GM15510 (cell line): Measurements from ENCODE around the gene ATCAY.
A peak's percentile ranks its signal among the peaks of the same experiment; 100 is the strongest.

Experiments used
- POLR2A ChIP-seq: IDR thresholded peaks from 3 replicates; pipeline ENCODE4 v1.6.1; 2011; ENCODE audit warnings: borderline replicate concordance; ENCODE audit not compliant: insufficient read length; ENCODE audit errors: extremely low read depth

Gene ATCAY

DNA sequence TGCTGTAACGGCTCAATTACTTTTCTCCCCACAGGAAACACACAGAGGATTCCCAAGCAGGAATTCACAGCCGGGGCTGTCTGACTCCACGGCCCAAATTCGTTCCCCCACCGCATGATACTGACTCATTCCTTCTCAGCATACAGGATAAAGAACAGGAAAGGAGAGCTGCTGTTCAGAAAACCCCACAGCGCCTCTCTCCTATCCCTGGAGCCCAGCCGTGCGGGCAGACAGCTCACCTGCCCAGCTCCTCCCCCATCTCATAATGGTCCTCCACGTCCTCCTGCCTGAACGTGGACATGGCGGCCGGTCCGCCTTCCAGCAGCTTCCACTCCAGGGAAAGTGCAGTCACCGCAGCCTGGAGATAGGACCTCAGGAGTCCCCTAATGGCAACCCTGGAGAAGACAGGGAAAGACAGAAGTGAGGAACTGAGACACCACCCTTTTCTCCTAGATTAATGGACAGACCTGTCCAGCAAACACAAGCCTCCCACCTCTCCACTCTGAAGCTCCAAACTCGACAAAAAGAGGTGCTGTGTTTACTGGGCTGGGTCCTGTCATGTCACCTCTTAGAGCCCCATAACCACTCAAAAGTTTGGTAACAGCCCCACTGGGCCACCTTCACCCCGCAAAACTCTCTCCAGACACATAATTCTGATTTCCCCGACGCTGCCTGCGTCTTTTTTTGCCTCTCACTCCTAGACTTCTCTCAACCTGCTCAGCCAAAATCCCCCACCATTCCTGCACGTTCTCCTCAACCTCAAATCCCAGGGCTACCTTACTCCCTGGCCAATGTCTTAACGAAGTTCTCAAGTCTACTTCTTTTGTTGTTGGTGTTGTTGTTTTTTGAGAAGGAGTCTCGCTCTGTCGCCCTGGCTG is 89.2 kb downstream of the ATCAY start:
- no peak for TF ChIP-seq POLR2A

DNA sequence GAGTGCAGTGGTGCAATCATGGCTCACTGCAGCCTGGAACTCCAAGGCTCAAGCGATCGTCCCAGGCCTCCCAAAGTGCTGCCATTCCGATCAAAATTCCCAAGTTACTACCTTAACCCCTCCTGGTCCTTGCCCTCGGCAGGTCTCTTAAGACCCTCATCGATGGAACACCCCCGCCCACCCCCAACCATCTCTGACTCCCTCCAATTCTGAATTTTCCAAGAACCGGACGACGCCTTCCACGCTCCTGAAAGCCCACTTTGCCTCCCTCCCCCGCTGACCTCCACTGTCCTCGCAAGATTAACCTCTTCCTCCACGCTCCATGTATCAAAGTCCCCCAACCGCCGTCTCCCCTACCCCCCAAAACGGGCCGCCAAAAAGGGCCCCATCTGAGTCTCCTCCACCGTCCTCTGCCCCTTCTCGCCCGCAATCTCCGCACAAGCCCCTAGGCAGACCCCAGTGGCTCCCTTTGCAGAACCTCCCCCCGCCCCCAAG is 89.9 kb downstream of the ATCAY start:
- TF ChIP-seq POLR2A = no peak

GRCh38 chr19:3970808-3971598 is 90.5 kb downstream of the ATCAY start, which contains the start of gene DAPK3:
TSS of gene DAPK3 (minus strand) at chr19:3971099. CDS start at chr19:3969735, 1,364 bp downstream.
- peak; percentile 79 for TF ChIP-seq POLR2A

GRCh38 chr19:3975144-3975543 is 94.7 kb downstream of the ATCAY start:
- TF ChIP-seq POLR2A = no peak

DNA sequence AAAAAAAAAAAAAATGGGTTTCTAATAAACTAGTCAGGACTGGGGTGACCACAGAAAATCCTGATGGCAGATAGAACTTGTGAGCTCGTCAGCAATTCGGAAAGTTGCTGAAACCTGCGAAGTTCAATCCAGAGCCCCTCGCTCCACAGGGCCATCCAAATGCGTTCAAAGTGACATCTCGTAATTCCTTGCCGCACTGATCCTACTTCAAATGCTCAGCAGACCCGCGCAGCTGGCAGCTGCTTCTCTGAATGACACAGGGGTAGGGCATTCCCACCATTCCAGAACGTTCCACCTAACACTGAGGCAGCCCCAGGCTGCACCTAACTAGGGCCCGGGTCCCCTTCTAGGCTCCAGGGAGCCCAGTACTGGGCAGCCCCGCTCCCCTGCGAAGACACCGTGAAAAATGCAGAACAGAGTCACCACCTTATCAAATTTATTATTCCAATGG is 95.2 kb downstream of the ATCAY start:
- peak; percentile 38 for TF ChIP-seq POLR2A

- TF ChIP-seq POLR2A = no peak
Measured at GRCh38 chr19:3976495-3977241, 96.2 kb downstream of the ATCAY start.
